NB4 (cell line): ENCODE results near the gene HILPDA.

ENCODE experiments used
- MYC ChIP-seq: IDR thresholded peaks from 2 replicates; pipeline ENCODE4 v1.6.1; 2011; ENCODE audit warnings: low read depth, low read length
- POLR2A ChIP-seq: IDR thresholded peaks from 2 replicates; pipeline ENCODE4 v1.6.1; 2011; ENCODE audit warnings: mild to moderate bottlenecking; ENCODE audit not compliant: insufficient read length; ENCODE audit errors: extremely low read depth
- TF ChIP-seq, protein P1 (sequence below): IDR thresholded peaks from one replicate; pipeline ENCODE4 v1.5.1; 2012; ENCODE audit warnings: low read depth, low read length

GRCh38 chr7:128417071-128417470 is 38.6 kb upstream of the HILPDA start:
- TF ChIP-seq, protein P1, sequence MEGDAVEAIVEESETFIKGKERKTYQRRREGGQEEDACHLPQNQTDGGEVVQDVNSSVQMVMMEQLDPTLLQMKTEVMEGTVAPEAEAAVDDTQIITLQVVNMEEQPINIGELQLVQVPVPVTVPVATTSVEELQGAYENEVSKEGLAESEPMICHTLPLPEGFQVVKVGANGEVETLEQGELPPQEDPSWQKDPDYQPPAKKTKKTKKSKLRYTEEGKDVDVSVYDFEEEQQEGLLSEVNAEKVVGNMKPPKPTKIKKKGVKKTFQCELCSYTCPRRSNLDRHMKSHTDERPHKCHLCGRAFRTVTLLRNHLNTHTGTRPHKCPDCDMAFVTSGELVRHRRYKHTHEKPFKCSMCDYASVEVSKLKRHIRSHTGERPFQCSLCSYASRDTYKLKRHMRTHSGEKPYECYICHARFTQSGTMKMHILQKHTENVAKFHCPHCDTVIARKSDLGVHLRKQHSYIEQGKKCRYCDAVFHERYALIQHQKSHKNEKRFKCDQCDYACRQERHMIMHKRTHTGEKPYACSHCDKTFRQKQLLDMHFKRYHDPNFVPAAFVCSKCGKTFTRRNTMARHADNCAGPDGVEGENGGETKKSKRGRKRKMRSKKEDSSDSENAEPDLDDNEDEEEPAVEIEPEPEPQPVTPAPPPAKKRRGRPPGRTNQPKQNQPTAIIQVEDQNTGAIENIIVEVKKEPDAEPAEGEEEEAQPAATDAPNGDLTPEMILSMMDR = no peak
- TF ChIP-seq POLR2A = no peak
- TF ChIP-seq MYC = no peak
